DOHH2 (cell line): ENCODE results near the gene NET1.
A peak's percentile ranks its signal among the peaks of the same experiment; 100 is the strongest.

ENCODE experiments used
- CTCF ChIP-seq: fragments of 200-600 bp; sonication (generic); IDR thresholded peaks from one replicate; pipeline ENCODE4 v1.5.1; 2014; ENCODE audit warnings: antibody characterized with exemption, mild to moderate bottlenecking, low read depth, low read length; ENCODE audit not compliant: poor library complexity, severe bottlenecking
- EZH2phosphoT487 ChIP-seq: fragments of 200-600 bp; sonication (generic); IDR thresholded peaks from 2 replicates; pipeline ENCODE4 v1.6.1; 2017; ENCODE audit warnings: borderline replicate concordance, mild to moderate bottlenecking, antibody characterized with exemption, low read length, moderate library complexity, mixed read lengths

DNA sequence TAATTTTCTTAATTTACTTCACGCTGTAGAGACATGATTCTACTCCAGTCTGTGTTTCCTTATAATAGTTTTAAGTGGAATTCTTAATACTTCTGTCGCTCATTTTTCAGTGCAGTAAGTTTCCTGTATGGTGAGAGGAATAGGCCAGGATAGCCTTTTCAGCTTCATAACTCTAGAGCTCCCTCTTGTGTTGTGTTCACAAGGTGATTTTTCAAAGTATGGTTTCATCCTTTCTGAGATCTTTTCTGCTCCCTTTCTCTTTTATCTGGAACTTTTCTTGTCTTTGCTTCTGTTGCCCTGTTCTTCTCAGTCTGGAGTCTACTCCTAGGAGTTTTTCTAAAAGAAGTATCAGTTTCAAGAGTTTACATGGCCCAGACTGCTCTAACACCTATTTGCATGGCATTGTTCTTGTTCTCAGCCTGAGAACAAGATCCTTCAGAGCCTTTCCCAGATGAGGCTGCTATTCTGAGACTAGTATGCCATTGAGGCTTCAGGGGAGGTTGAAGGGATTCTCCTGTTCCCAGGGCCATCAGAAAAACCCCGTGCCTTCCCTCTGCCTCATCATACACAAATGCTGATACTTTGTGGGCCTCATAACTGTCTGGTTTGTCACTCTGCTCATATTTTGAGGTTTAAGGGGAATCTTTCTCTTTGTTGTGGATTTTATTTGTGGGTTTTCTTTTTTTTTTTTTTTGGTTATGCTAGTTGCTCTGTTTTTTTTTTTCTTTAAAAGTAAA lies 21.8 kb downstream of the NET1 start:
- TF ChIP-seq CTCF = peak; percentile 65
- no peak for TF ChIP-seq EZH2phosphoT487
